GM03348 (cell line): Measurements from ENCODE around the gene RIPOR3.
"Not testable (repeated sequence)": the region's sequence is repeated elsewhere in the genome, so short reads cannot be mapped to it uniquely, and the experiment has no call there.

Experiments
- DNase-seq: peaks from one replicate; pipeline ENCODE4 v3.0.0; 2012; ENCODE audit warnings: low spot score

RIPOR3 gene

DNA sequence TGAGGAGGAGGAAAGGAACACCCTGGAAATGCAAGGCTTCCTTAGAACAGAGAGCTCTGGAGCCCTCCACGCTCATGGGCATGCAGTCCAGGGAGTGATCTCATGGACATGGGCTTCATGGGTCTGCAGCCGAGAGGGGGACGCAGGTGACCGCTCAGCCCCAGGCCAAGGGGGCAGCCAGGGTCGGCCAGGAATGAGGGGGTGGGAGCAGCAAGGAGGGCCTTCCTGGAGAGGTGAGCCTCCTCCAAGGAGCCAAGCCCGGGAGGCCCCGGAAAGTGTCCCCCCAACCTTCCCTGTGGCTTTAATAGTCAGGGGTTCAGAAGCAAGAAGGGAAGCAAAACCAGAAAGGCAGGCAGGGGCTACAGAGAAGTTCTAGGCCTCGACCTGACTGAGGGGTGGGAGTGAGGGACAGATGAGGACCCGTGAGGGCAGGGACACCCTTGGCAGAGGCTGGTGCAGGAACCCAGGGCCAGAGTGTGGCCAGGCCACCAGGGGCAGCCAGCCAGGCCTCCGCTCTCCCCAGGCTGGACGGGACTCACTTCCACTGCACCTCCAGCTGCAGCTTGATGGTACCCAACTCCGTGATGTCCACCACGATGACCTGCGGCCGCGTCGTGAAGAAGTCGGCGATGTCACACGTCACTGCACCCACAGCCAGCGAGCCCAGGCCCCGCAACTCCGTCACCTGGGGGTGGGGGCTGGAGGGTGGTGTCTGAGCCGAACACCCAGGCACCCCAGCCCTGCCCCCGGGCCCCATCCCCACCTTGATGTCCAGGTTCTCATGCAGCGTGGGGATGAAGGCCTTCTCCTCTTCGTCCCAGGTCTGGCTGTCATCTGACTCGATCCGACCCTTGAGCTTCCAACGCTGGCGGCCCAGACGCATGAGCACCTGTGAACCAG lies 83.2 kb downstream of the RIPOR3 start:
- no peak for DNase-seq

DNA sequence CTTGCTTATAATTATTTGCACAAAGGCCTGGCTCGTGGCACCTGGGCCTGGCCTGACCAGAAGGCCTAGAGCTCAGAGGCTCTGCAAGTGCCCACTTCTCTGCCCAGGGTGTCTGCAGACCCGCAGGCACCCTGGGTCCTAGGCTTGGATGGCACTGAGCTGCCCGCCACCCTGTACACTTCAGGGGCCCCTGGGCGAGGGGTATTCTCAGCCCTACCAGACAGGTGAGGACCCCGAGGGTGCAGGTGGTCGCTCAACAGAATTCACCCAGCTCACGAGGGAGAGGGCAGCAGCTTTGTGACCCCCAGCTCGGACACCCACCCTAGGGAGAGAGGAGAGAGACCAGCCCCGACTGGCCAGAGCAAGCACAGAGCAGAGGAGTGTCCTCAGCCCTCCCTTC lies 83.9 kb downstream of the RIPOR3 start:
- DNase-seq = no peak

DNA sequence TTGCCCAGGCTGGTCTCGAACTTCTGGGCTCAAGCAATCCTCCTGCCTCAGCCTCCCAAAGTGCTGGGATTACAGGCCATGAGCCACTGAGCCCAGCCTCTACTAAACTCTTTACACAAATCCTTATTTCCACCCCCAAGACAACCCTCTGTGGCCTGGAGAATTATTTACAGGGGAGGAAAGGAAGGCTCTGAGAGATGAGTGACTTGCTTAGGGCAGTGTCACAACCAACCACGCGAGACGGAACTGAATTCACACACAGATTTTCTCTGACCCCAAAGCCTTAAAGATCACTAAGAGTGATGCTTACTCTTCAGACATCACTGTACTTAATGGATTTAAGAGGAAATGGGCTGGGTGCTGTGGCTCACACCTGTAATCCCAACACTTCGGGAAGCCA lies 86.2 kb downstream of the RIPOR3 start:
- DNase-seq = no peak

DNA sequence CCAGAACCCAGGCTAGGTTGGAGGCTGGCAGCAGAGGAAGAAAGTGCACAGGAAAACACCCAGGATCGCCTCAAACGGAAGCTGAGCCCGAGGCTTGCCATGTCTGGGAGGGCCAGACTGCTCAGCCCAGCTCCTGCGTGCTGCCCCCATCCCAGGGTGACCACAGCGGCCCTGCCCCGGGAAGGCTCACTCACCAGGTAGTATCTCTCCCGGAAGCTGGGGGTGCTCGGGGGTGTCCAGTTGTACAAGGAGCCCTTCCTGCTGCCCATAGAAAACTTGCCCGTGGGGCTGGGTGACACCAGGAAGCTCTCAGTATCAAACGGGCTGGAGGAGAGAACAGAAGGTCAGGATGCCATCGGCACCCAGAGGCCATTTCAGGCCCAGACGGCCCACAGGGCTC lies 86.9 kb downstream of the RIPOR3 start:
- no peak for DNase-seq

DNA sequence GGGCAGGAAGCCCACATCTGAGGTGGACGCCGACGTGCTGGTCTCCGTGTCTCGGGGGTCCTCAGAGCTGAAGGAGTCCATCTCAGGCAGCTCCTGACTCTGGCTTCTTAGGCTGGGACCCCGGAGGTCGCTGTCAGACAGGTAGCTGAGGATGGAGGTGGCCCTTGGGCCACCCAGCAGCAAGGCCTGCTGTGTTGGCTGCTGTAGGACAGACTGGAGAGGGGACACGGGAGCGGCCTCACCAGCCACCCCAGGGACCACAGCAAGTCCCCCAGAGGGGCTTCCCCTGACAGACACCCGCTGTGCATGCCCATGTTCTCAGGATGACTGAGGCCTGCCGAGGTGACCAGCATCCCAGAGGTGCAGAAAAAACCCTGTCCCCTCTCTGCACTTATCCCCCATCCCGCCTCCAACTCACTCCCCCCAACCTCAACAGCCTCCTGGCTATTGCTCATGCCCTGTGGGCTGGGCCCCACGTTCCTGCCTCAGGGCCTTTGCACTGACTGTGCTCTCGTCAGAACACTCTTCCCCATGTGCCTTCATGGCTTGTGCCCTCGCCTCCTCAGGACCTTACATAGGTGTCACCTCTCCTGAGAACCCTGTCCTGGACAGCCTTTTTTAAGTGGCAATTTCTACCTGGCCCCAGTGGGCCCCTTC lies 88.8 kb downstream of the RIPOR3 start:
- DNase-seq = no peak

DNA sequence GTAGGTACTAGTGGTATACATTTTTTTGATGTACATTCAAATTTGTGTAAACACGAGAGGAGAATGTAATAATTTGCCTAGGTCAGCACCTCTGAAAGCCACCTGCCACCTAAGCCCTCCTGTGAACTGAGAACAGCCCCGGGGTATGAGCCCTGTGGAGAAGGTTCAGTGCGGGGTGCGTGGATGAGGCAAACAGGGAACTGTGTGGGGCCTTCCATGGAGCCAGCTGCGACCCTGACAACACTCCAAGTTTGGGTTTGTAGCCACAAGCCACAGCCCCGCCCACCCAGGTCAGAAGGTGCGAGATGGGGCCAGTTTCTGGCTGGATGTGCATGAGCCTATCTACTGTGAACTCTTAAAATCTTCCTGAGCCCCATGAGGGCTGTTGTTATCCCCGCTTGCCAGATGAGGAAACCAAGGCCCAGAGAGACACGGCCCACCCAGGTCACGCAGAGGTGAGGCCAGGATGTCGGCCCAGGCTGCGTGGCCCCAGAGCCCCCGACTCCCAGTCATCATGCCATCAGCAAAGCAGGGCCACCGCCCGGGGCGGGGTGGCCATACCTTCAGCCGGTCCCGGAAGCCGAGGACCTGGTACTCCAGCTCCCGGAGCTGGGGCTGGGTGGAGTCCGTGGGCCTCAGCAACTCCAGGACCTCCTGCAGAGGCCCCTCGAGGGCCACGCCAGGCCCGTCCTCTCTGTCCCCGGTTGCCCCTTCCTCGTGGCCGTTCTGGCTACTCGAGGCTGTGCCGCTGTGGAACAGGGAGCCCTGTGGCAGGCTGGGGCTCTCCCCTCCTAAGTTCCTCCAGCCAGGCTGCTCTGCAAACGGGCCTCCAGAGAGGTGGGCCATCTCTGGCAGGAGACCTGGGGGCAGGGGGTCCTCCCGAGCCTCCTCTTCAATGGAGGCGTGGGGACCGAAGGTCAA lies 89.6 kb downstream of the RIPOR3 start:
- no peak for DNase-seq

DNA sequence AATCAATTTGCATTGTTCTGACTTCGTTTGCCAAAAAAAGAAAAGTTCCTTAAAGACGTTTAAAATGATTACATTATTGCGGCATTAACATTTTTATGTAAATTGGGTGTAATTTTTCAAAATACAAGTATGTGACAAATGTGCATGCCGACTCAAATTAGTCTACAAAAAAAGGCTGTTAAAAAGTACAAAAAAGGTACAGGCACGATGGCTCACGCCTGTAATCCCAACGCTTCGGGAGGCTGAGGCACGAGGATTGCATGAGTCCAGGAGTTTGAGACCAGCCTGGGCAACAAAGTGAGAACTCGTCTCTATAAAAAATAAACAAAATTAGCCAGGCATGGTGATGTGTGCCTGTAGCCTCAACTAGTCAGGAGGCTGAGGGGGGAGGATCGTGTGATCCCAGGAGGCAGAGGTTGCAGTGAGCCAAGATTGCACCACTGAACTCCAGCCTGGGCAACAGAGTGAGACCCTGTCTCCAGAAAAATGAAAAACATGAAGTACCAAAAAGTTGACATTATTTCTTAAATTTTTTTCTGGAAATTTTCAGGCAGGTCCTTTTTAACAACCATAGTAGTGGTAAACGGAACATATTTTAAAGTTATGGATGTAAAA lies 91.0 kb downstream of the RIPOR3 start:
- no peak for DNase-seq

DNA sequence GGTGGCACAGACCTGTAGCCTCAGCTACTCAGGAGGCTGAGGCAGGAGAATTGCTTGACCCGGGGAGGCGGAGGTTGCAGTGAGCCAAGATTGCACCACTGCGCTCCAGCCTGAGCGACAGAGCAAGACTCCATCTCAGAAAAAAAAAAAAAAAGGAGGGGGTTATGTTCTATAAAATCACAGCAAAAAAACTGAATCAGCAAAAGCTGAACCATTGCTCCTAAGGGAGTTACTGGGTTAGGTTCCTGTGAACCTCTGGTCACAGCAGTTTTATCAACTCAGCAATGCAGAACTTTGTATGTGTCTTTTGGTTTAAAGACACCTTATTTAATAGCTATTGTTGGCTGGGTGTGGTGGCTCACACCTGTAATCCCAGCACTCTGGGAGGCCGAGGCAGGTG lies 92.6 kb downstream of the RIPOR3 start:
- DNase-seq = not testable (repeated sequence)

DNA sequence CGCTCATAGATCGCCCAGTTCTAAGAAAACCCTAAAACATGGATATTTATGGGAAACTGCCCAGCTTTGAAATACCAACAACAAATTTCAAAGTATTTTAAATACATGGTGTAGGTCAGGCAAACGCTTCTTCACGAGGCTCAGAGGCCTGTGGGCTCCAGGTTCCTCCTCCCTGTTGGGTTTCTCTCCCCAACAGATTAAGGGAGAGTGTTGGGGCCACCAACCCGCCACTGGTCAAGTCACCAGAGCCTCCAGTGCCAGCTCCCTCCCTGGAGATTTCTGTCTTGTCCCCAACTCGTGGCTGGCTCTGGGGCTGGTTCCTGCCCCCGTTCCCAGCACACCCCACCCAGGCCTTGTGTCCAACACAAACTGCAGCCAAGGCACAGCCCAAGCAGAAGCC lies 93.3 kb downstream of the RIPOR3 start:
- no peak for DNase-seq

DNA sequence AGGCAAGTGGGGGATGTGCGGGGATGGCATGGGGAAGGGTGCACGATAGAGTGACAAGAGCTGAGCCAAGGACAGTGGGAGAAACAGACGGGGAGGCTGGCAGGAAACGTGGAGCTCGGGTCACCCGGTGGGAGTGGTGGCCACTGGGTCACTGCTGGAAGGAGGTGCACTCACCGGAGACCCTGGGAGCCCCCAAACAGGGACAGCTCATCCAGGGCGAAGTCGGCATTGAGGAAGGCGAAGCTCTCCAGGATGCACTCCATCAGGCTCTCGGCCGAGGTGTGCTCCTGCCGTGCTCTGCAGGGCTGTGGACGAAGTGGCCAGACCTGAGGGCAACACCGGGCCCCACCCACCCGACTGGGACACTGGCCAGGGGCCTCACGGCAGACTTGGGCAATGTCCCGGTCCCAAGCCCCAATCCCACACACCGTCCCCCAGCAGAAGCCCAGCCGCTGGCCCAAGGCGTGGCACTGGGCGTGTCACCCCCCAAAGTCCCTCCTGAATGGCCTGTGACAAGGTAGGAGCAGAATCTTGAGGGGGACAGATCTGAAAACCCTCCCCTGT lies 93.9 kb downstream of the RIPOR3 start:
- no peak for DNase-seq

DNA sequence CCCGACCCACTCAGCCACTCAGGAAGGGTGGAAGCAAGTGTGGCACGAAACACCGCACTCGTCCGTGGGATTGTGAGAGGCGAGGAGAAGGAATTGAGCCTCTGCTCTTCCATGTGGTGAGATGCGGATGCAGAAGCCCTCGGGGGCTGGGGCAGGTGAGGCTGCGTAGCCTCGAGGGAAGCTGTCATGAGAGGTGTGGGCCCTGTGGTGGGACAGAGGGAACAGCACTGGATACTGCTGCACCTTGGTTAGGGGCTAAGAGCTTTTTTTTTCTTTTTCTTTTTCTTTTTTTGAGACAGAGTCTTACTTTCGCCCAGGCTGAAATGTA lies 94.7 kb downstream of the RIPOR3 start:
- no peak for DNase-seq

DNA sequence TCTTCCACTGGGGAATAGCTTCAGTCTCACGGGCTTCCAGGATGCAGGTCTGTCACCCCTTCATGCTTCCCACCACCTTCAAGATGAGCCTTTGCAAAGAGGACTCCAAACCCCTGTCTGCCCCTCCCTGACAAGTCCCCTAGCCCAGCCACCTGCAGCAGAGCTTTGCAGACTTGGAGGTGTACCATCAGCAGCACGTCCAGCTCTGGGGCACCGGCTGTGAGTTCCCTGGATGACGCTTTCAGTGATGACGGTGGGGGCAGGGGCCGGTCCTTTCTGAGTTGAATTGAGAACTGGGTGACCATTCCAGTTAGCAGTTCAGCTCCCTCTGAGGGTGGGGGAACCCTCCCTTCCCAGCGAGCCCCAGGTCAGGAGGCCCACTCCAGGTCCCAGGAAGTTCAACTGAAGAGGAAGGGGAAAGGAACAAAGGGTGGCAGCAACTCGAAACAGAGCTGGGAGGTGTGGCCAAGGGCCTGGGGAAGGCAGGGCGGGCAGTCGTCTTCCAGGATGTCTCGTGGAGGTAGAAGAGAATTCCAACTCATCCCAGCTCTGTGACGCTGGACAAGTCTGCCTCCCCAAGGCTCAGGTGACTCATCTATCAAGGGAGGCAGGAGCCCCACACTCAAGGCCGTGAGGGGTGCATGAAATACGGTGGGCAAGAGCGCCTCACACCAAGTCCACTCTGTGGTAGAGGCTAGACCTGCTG lies 95.2 kb downstream of the RIPOR3 start:
- DNase-seq = no peak

DNA sequence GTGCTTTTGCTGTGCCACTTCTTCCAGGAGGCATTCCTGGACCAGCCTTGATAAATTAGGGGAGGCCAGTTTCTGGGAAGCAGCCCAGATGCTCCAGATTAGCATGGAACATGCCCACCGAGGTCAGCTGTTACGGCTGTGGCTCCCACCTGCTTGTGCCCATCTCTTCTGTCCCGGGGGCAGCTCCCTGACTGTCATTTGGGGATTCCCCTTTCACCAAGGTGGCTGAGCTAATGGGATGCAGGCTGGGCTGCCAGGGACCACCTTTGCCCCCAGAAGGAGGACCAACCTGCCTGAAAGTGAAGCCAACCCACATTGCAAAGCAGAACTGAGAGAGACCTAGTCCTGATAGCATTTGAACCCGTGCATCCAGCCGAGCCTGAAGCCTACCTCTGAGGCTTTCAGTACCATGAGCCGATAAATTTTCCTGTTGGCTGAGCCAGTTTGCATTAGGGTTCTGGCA lies 95.9 kb downstream of the RIPOR3 start:
- DNase-seq = no peak

DNA sequence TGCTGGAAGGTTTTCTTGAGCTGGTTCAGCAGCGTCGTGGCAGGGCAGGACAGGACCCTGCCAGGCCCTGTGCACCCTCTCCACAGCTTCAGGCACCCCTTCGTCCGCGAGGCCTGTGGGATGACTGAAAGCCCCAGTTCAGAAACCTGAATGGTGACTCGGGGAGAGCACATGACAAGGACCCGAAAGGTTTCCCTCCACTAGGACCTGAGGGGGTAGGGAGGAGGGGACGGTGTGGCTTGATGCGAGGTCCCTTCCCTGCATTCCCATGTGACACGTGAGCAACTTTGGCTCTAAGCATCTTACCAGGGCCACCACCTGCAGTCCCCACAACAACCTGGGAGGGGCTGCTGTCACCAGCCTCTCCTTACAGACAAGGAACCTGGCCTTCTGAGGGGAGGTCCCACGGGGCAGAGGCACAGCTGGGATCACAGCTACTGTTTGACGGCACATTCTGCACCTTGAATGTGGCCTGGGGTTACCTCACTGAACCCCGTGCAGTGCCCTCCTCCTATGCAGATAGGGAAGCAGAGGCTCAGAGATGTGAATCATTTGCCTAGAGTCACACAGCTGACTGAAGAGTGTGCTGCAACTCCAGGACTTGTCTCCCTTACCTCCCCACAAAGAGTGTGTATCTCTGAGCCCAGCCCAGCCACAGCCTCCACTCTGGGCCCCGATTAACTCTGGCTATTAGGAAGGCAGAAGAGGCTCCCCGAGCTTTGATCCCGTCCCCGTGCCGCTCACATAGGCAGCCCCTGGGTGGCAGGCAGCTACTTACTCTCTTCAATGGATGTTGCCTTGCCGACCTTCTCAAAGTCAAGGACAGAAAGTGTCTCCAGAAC lies 96.5 kb downstream of the RIPOR3 start:
- DNase-seq = no peak

DNA sequence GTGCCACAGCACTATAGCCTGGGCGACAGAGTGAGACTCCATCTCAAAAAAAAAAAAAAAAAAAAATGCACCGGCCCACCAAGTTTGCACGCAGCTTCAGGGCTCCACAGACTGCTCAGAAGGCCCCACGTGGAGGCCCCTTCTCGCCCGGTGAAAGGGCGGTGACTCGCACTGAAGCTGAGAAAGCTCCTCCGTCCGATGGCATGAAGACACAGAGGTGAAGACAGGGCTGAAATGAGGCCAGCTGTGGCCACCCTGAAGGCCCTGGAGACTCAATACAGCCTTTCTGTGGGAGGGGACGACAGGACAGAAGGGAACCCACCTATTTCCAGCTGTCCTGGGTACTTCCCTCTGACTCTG lies 97.1 kb downstream of the RIPOR3 start:
- no peak for DNase-seq

DNA sequence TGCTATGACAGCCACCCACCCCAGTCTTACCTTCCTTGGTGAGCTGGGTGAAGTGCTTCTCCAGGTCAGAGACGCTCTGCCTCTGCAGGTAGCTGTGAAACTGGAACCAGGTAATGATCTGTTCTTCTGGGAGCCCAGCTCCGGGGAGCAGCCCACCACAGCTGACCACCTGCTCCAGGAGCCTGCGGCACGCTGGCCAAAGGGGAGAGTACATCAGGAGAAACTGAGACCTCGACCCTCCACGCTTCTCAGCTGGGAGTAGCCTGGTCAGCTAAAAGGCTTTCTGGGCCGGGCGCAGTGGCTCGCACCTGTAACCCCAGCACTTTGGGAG lies 98.4 kb downstream of the RIPOR3 start:
- DNase-seq = no peak

DNA sequence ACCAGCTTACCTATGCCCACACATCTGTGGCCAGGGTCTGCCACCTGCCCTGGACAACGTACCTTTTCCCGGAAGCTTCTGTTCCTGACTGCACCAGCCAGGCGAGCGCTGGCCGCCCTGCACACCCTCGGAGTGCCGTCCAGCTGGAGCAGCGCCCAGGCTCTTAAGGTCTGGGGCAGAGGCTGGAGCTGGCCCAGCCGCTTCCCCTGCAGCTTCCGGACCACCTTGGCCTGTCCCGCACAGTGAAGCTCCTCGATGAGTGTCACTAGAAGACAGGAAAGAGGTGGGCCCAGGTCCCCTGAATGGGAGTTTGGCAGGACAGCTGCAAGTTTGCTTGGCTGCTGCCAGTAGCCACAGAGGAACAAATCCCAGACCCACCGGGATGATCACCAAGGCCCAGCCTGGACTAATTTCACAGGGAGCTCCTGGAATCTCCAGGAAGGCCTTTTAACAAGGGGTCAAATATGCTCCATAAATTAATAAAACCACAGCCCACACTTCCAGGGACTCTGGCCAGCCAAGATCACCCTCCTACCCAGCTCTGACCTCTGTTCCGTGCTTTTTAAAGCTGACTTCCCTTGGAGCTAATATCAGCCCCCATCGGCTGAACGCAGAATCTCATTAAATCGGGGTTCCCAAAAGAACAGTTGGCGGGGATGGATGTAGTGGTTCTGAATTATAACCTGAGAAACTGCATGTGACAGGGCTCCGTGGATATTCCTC lies 98.9 kb downstream of the RIPOR3 start:
- no peak for DNase-seq

DNA sequence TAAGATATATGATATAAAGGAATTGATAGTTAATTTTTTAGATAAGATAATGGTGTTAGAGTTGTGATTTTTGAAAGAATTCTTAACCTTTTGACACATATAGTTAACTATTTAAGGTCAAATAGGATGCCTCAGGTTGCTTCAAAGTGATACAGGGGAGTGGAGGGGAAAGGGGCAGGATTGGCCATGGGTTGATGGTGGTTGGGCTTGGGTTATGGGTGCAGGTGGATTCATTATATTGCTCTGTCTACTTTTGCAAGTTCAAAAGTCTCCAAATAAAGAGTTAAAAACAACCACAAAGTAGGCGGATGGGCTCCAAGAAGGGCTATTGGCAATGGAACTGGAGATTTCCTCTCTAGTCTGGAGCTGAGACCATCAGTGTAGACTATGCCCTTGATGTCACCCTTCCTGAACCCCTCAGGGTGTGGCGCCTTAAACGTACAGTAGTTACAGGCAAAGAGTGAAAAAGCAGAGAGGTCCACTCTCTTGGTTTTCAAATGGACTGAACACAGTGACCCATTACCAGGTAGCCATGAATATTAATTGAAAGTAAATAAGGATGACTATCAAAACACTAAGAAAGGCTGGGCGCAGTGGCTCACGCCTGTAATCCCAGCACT lies 100.0 kb downstream of the RIPOR3 start:
- DNase-seq = no peak

DNA sequence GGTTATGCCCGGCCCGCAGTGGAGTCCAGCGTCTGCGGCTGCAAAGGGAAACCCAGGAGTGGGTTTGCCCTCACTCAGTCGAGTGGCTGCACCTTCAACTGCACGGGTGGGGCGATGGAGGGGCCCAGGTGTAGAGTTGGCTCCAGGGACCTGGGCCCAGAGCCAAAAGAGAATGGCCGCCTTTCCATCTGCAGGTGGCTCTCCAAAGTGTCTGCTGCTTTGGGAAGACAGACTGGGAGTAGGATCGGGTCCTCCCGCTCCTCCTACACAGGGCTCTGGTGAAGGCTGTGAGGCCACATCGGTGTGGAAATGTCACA lies 101.0 kb downstream of the RIPOR3 start:
- DNase-seq = no peak
